Measurements from ENCODE around the gene TAF1C.

Gene TAF1C

GRCh38 chr16:84183911-84184591 lies 2.8 kb downstream of the TAF1C start:
- no peak for DNase-seq (ENCODE audit: low spot score)

GRCh38 chr16:84183572-84183875 lies 3.3 kb downstream of the TAF1C start:
- no peak for DNase-seq (ENCODE audit: low spot score)

GRCh38 chr16:84182680-84183571 lies 3.9 kb downstream of the TAF1C start:
- DNase-seq (ENCODE audit: low spot score): no peak

GRCh38 chr16:84182104-84182503 lies 4.8 kb downstream of the TAF1C start:
- DNase-seq (ENCODE audit: low spot score): no peak

- no peak for DNase-seq (ENCODE audit: low spot score)
Observed at GRCh38 chr16:84181144-84181915, 5.5 kb downstream of the TAF1C start.

GRCh38 chr16:84180519-84181140 lies 6.2 kb downstream of the TAF1C start:
- DNase-seq (ENCODE audit: low spot score): no peak

GRCh38 chr16:84179612-84180320 lies 7.1 kb downstream of the TAF1C start:
- no peak for DNase-seq (ENCODE audit: low spot score)

GRCh38 chr16:84178892-84179611 lies 7.8 kb downstream of the TAF1C start:
- no peak for DNase-seq (ENCODE audit: low spot score)

- no peak for DNase-seq (ENCODE audit: low spot score)
Observed at GRCh38 chr16:84178146-84178765, 8.6 kb downstream of the TAF1C start.

GRCh38 chr16:84177741-84178073 lies 9.2 kb downstream of the TAF1C start:
- DNase-seq (ENCODE audit: low spot score): no peak

- DNase-seq (ENCODE audit: low spot score): no peak
Observed at GRCh38 chr16:84176192-84177053, 10.4 kb downstream of the TAF1C start.

- peak; percentile 72 for DNase-seq (ENCODE audit: low spot score)
Observed at GRCh38 chr16:84175350-84176081, 11.3 kb downstream of the TAF1C start.

GRCh38 chr16:84174396-84174795 lies 12.5 kb downstream of the TAF1C start:
- no peak for DNase-seq (ENCODE audit: low spot score)

GRCh38 chr16:84169765-84170310 lies 17.0 kb downstream of the TAF1C start:
- no peak for DNase-seq (ENCODE audit: low spot score)

- no peak for DNase-seq (ENCODE audit: low spot score)
Observed at GRCh38 chr16:84166796-84167695, 19.8 kb downstream of the TAF1C start.

- no peak for DNase-seq (ENCODE audit: low spot score)
Observed at GRCh38 chr16:84165746-84166145, 21.1 kb downstream of the TAF1C start.

GRCh38 chr16:84161801-84162200 lies 25.1 kb downstream of the TAF1C start:
- DNase-seq (ENCODE audit: low spot score): no peak

Measured in SK-N-DZ (cell line).